GM12891 (cell line): ENCODE results near the gene GRM3.

Experiments
- POLR2A ChIP-seq: IDR thresholded peaks from 2 replicates; pipeline ENCODE4 v1.6.1; 2011; ENCODE audit warnings: low read depth, low read length, control low read depth
- POLR2AphosphoS5 ChIP-seq: IDR thresholded peaks from 2 replicates; pipeline ENCODE4 v1.6.1; 2011; ENCODE audit warnings: low read depth, low read length, control low read depth
- POU2F2 ChIP-seq: IDR thresholded peaks from 2 replicates; pipeline ENCODE4 v1.6.1; 2011; ENCODE audit warnings: low read depth, mild to moderate bottlenecking, control low read depth, low read length, moderate library complexity
- SPI1 ChIP-seq: IDR thresholded peaks from 2 replicates; pipeline ENCODE4 v1.6.1; 2011; ENCODE audit warnings: low read depth, low read length, control low read depth

DNA sequence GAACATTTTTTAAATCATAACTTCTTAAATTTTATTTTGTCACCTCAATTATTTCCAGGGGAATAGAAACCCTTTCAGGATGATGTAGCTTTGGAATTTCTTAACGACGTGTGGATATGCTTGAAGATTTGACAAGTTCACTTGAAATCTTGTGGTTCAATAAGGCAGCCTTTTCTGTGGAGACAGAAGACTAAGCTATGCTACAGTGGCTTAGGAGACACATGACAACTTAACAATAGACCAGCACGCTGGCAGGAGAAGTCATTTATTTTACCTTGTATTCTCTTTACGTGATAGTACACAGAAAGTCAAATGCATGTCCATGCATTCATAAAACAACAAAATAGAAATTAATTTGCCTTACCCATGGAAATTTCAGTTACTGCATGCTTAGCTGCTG lies 181.6 kb downstream of the GRM3 start:
- TF ChIP-seq POLR2AphosphoS5 (no peak), POLR2A (no peak), SPI1 (no peak), POU2F2 (no peak)
